GM23338 (cell line): ENCODE measurements around the gene MRPL32. TPM values are rescaled to one million over a fixed set of nuclear protein-coding genes. Genes with fewer than 3 reads are reported as not detected.

ENCODE experiments used
- ATAC-seq: fragments of 200-7000 bp; cut with Tn5 transposase; 3 replicates; pipeline ENCODE4 v1.9.1; 2020
- DNase-seq: peaks from one replicate; pipeline ENCODE4 v3.0.0-alpha.2; 2015; ENCODE audit warnings: low spot score
- H2AFZ ChIP-seq: fragments of 200-600 bp; sonication (generic); 2 replicates; pipeline ENCODE4 v1.8.0; 2016; ENCODE audit warnings: antibody characterized with exemption, mild to moderate bottlenecking, moderate library complexity
- H3F3A ChIP-seq: fragments of 200-600 bp; sonication (generic); replicated peaks from 2 replicates; pipeline ENCODE4 v1.8.0; 2017; ENCODE audit warnings: antibody characterized with exemption, mixed run types, low read depth
- H3K27ac ChIP-seq: fragments of 200-600 bp; sonication (generic); 2 replicates; pipeline ENCODE4 v1.6.1; 2016; ENCODE audit warnings: low read depth
- H3K27me3 ChIP-seq: fragments of 200-600 bp; sonication (generic); 2 replicates; pipeline ENCODE4 v1.8.0; 2016; ENCODE audit warnings: mild to moderate bottlenecking, mixed run types, moderate library complexity; ENCODE audit not compliant: insufficient read depth
- H3K36me3 ChIP-seq: fragments of 200-600 bp; sonication (generic); 2 replicates; pipeline ENCODE4 v1.8.0; 2016; ENCODE audit warnings: mild to moderate bottlenecking; ENCODE audit not compliant: insufficient read depth
- H3K4me1 ChIP-seq: fragments of 200-600 bp; sonication (generic); 2 replicates; pipeline ENCODE4 v1.8.0; 2016; ENCODE audit warnings: mild to moderate bottlenecking, moderate library complexity; ENCODE audit not compliant: insufficient read depth
- H3K4me2 ChIP-seq: fragments of 200-600 bp; sonication (generic); 2 replicates; pipeline ENCODE4 v1.7.1; 2017; ENCODE audit warnings: mixed run types
- H3K4me3 ChIP-seq: fragments of 200-600 bp; sonication (generic); 2 replicates; pipeline ENCODE4 v1.6.1; 2016; ENCODE audit warnings: mixed run types
- H3K79me2 ChIP-seq: fragments of 200-600 bp; sonication (generic); replicated peaks from 2 replicates; pipeline ENCODE4 v1.8.0; 2017; ENCODE audit warnings: mild to moderate bottlenecking; ENCODE audit not compliant: insufficient read depth
- H3K9me2 ChIP-seq: fragments of 200-600 bp; sonication (generic); 2 replicates; pipeline ENCODE4 v1.8.0; 2017; ENCODE audit not compliant: insufficient read depth
- H4K20me1 ChIP-seq: fragments of 200-600 bp; sonication (generic); replicated peaks from 2 replicates; pipeline ENCODE4 v1.8.0; 2017; ENCODE audit warnings: mild to moderate bottlenecking; ENCODE audit not compliant: insufficient read depth
- H3K27ac Mint-ChIP-seq: 2 replicates; pipeline ENCODE4 v1.8.0; 2020; ENCODE audit warnings: inconsistent platforms, mild to moderate bottlenecking, moderate library complexity, mixed read lengths
- H3K27me3 Mint-ChIP-seq: 3 replicates; pipeline ENCODE4 v1.8.0; 2022; ENCODE audit warnings: low read depth, mild to moderate bottlenecking, moderate library complexity, mixed read lengths, inconsistent platforms; ENCODE audit not compliant: insufficient read depth, poor library complexity
- H3K36me3 Mint-ChIP-seq: 3 replicates; pipeline ENCODE4 v1.8.0; 2021; ENCODE audit warnings: low read depth, mild to moderate bottlenecking, inconsistent platforms, moderate library complexity, mixed read lengths
- H3K4me1 Mint-ChIP-seq: 3 replicates; pipeline ENCODE4 v1.8.0; 2020; ENCODE audit warnings: mild to moderate bottlenecking, inconsistent platforms, mixed read lengths
- H3K4me3 Mint-ChIP-seq: 3 replicates; pipeline ENCODE4 v1.8.0; 2021; ENCODE audit warnings: moderate library complexity, mild to moderate bottlenecking, inconsistent platforms, mixed read lengths
- H3K9me3 Mint-ChIP-seq: 3 replicates; pipeline ENCODE4 v1.8.0; 2020; ENCODE audit warnings: moderate library complexity, mild to moderate bottlenecking, inconsistent platforms, mixed read lengths
- CTCF ChIP-seq, 2 experiments: fragments of 200-600 bp in 1 of 2; sonication (generic) in 1 of 2; conservative IDR thresholded peaks; 2 replicates each; pipeline versions ENCODE4 v1.5.1 to v1.6.1; 2016 to 2017; ENCODE audit warnings: antibody characterized with exemption in 2 of 2, low read depth in 2 of 2, mild to moderate bottlenecking in 2 of 2, moderate library complexity in 1 of 2
- EZH2 ChIP-seq: fragments of 200-600 bp; sonication (generic); IDR thresholded peaks from one replicate; pipeline ENCODE4 v1.8.0; 2017; ENCODE audit warnings: antibody characterized with exemption, mild to moderate bottlenecking, low read depth; ENCODE audit not compliant: unreplicated experiment
- EZH2phosphoT487 ChIP-seq: fragments of 200-600 bp; sonication (generic); IDR thresholded peaks from one replicate; pipeline ENCODE4 v1.8.1; 2018; ENCODE audit warnings: antibody characterized with exemption; ENCODE audit not compliant: unreplicated experiment
- polyA plus RNA-seq: library from polyadenylated mRNA; unstranded; fragments of >200 nt; fragmentation: Nextera tagmentation; extraction: Ambion mirVana; gene quantifications from 2 replicates; pipeline ENCODE4 v1.2.1, GENCODE V29; 2016
- total RNA-seq: library from RNA; depleted of rRNA; stranded (reverse); fragments of >200 nt; shearing (Covaris generic); gene quantifications from 2 replicates; pipeline ENCODE4 v1.2.3, GENCODE V29; 2014; rRNA removed

The MRPL32 gene
- total and polyA plus RNA-seq, 2 experiments from 2014 or later, result 93.4 to 303 TPM

- no peak for ATAC-seq
- Mint-ChIP-seq H3K36me3 (no peaks in the 10 kb centered on the region), H3K4me3 (no peak overlapping the region), H3K27ac (no peak overlapping the region), H3K4me1 (peaks cover 6% of the 10 kb centered on the region; the same call in 2 of the 3 replicates), H3K27me3 (no peaks in the 10 kb centered on the region), H3K9me3 (peaks cover 5% of the 10 kb centered on the region; the same call in 2 of the 3 replicates)
- H3K27me3 ChIP-seq, result no peaks in the 10 kb centered on the region
- H3K79me2 ChIP-seq, result no peaks in the 10 kb centered on the region
- H3K4me1 ChIP-seq, result no peaks in the 10 kb centered on the region
- no peak overlapping the region for H2AFZ ChIP-seq
- H3K36me3 ChIP-seq, result no peaks in the 10 kb centered on the region
- peaks cover 5% of the 10 kb centered on the region for H3K9me2 ChIP-seq
- no peak for DNase-seq
- H3K27ac ChIP-seq, result no peak overlapping the region
- H3K4me3 ChIP-seq, result no peak overlapping the region
- TF ChIP-seq EZH2phosphoT487 (no peak), EZH2 (no peak), CTCF (conservative IDR thresholded peaks at IDR 0.05; ENCODE audit: low read depth in 2 of 2) (no peak)
- H3F3A ChIP-seq, result no peaks in the 10 kb centered on the region
- H3K4me2 ChIP-seq, result no peak overlapping the region
- H4K20me1 ChIP-seq, result no peaks in the 10 kb centered on the region
Measured at GRCh38 chr7:42986781-42987248, 54.6 kb downstream of the MRPL32 start.

Other genes starting within 250 kb of the MRPL32 start
- gene C7orf25, start 20.3 kb upstream of the MRPL32 start, total RNA-seq, result 7.1 and 8.7 TPM in 2 replicates
- gene C7orf25, start 20.3 kb upstream of the MRPL32 start, polyA plus RNA-seq, result 1.2 and 1.7 TPM in 2 replicates
- gene PSMA2, start 202 bp upstream of the MRPL32 start, total RNA-seq, result 178 and 214 TPM in 2 replicates
- gene PSMA2, start 202 bp upstream of the MRPL32 start, polyA plus RNA-seq, result 609 and 678 TPM in 2 replicates
- 19.2 and 21.8 TPM in 2 replicates for gene HECW1, start 180.3 kb downstream of the MRPL32 start, total RNA-seq
- 6.1 and 11.0 TPM in 2 replicates for gene HECW1, start 180.3 kb downstream of the MRPL32 start, polyA plus RNA-seq